Kidney (tissue), 14 donors: Measurements from ENCODE around the gene GDF15. TPM values are rescaled to one million over a fixed set of nuclear protein-coding genes. Genes with fewer than 3 reads are reported as not detected.

ENCODE experiments used
- DNase-seq, 5 donors: peaks; one replicate each; pipeline ENCODE4 v3.0.0-alpha.2; 2013 to 2020
- FAIRE-seq: peaks from 2 replicates; lab custom pipeline; 2012; peaks lifted over from hg19 to GRCh38; lab: Jason Lieb, UNC
- H3K27ac ChIP-seq, 2 donors: one replicate each; pipeline ENCODE4 v1.7.0; 2013; ENCODE audit warnings: low read depth in 2 of 2, low read length in 2 of 2, inconsistent platforms in 1 of 2
- H3K27me3 ChIP-seq: one replicate; pipeline ENCODE4 v1.7.1; 2013; ENCODE audit warnings: low read length, inconsistent platforms; ENCODE audit not compliant: control insufficient read depth, insufficient read depth
- H3K36me3 ChIP-seq, 3 donors: one replicate each; pipeline versions ENCODE4 v1.7.0 to v1.7.1; 2013; ENCODE audit warnings: low read length in 3 of 3, control low read depth in 1 of 3, inconsistent platforms in 1 of 3; ENCODE audit not compliant: insufficient read depth in 3 of 3, control insufficient read depth in 2 of 3
- H3K4me1 ChIP-seq, 3 donors: one replicate each; pipeline versions ENCODE4 v1.7.0 to v1.7.1; 2013; ENCODE audit warnings: low read length in 3 of 3, inconsistent platforms in 1 of 3, low read depth in 1 of 3; ENCODE audit not compliant: control insufficient read depth in 2 of 3, insufficient read depth in 2 of 3
- H3K4me3 ChIP-seq, 3 donors: one replicate each; pipeline versions ENCODE4 v1.7.0 to v1.8.1; 2013; ENCODE audit warnings: low read length in 3 of 3, control low read depth in 1 of 3, inconsistent platforms in 1 of 3
- H3K9ac ChIP-seq, 3 donors: one replicate each; pipeline versions ENCODE4 v1.7.0 to v1.7.1; 2013; ENCODE audit warnings: low read length in 3 of 3, control low read depth in 1 of 3, inconsistent platforms in 1 of 3
- H3K9me3 ChIP-seq, 3 donors: one replicate each; pipeline versions ENCODE4 v1.7.0 to v1.7.1; 2013; ENCODE audit warnings: low read length in 3 of 3, control low read depth in 1 of 3, inconsistent platforms in 1 of 3; ENCODE audit not compliant: control insufficient read depth in 2 of 3, insufficient read depth in 1 of 3
- intact Hi-C: fragments of 100-400 bp; cut with DNase I; formaldehyde crosslinking; loops from one replicate; pipeline ENCODE4 v1.11.1; 2022
- polyA plus RNA-seq: library from polyadenylated mRNA; stranded (reverse); fragments of 350-450 nt; fragmentation: Illumina TruSeq; extraction: RNeasy Lipid Tissue Mini Kit (QIAGEN cat#74804); gene quantifications from one replicate; pipeline ENCODE4 v1.2.3, GENCODE V29; 2014; ENCODE audit warnings: low read depth, low replicate concordance; ENCODE audit not compliant: insufficient read depth
- total RNA-seq: library from RNA; stranded (reverse); fragmentation: NEBNext Ultra II Directional; extraction: Animal tissue kit (Norgen Biotek cat#: 25700); gene quantifications from one replicate; pipeline ENCODE4 v1.2.1, GENCODE V29; 2021
- TF ChIP-seq, protein P1 (sequence below): IDR thresholded peaks from 3 replicates; pipeline ENCODE4 v1.5.1; 2012; ENCODE audit warnings: mild to moderate bottlenecking, moderate library complexity, borderline replicate concordance; ENCODE audit not compliant: insufficient read depth; ENCODE audit errors: extremely low read depth
- donor health status: control.
- donor health status: control.
- donor health status: control.
- donor health status: control.
- donor health status: control.
- donor health status: DM: yes; HTN: yes; CAD: no.
- donor health status: Normal renal cell carcinoma (clear cell type).

Gene GDF15
- total and polyA plus RNA-seq, 2 donors from 2014 or later, result 51.2 to 154 TPM

DNA sequence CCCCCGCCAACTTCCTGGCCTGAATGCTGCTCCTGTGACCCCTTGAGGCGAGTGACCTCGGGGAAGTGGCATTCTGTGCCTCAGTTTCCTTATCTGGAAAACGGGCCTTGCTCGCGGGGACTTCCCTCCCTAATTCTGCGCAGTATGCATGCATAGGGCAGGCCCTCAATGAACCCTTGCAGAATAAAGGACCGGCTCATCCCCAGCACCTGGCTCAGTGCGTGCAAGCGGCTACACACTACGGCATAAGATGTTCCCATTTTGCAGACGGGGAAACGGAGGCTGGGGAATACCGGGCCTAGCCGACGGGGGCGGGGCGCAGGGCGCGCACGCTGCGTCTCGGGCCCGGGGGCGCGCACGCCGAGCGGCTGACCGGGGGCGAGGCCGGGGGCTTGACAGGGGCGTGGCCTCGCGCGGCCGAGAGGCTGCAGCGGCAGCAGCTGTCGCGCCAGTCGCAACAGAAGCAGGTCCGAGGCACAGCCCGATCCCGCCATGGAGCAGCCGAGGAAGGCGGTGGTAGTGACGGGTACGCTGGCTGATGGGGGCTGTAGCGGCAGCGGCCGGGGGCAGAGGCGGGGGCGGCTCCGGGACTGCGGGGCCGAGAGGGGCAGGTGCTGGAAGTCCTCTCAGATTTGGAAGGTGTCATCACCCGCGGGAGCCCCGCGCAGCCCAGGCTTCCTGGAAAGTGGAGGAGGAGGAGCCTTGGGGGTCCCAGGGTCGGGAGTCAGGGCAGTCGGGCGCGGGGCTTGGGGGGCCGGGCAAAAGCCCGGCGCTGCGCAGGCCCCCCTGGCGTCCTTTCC, 45.6 kb upstream of the GDF15 start, which contains the start of gene PGPEP1:
TSS of gene PGPEP1 (plus strand) at position 409 of the 800 bp plus-strand sequence. CDS start at position 493, 84 bp downstream.
- Histone ChIP-seq H3K9ac (peak within 1 kb of the TSS; percentile 19 to 90 (median 73)), H3K36me3 (no peaks in the 10 kb centered on the region), H3K4me3 (peak within 1 kb of the TSS; percentile 65 to 78 (median 66)), H3K4me1 (peaks cover 0 to 18% (median 16%) of the 10 kb centered on the region in 3 donors), H3K27me3 (no peaks in the 10 kb centered on the region), H3K9me3 (no peaks in the 10 kb centered on the region), H3K27ac (peak within 1 kb of the TSS; percentile 92)
- DNase-seq (peak; percentile 68 to 86 (median 81)), FAIRE-seq (no peak)
- TF ChIP-seq, protein P1, sequence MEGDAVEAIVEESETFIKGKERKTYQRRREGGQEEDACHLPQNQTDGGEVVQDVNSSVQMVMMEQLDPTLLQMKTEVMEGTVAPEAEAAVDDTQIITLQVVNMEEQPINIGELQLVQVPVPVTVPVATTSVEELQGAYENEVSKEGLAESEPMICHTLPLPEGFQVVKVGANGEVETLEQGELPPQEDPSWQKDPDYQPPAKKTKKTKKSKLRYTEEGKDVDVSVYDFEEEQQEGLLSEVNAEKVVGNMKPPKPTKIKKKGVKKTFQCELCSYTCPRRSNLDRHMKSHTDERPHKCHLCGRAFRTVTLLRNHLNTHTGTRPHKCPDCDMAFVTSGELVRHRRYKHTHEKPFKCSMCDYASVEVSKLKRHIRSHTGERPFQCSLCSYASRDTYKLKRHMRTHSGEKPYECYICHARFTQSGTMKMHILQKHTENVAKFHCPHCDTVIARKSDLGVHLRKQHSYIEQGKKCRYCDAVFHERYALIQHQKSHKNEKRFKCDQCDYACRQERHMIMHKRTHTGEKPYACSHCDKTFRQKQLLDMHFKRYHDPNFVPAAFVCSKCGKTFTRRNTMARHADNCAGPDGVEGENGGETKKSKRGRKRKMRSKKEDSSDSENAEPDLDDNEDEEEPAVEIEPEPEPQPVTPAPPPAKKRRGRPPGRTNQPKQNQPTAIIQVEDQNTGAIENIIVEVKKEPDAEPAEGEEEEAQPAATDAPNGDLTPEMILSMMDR, result no peak
- intact Hi-C loops, result loop anchor here (10.0 kb wide), 1 partner anchor 64 kb away; no protein-coding TSS in a partner anchor

DNA sequence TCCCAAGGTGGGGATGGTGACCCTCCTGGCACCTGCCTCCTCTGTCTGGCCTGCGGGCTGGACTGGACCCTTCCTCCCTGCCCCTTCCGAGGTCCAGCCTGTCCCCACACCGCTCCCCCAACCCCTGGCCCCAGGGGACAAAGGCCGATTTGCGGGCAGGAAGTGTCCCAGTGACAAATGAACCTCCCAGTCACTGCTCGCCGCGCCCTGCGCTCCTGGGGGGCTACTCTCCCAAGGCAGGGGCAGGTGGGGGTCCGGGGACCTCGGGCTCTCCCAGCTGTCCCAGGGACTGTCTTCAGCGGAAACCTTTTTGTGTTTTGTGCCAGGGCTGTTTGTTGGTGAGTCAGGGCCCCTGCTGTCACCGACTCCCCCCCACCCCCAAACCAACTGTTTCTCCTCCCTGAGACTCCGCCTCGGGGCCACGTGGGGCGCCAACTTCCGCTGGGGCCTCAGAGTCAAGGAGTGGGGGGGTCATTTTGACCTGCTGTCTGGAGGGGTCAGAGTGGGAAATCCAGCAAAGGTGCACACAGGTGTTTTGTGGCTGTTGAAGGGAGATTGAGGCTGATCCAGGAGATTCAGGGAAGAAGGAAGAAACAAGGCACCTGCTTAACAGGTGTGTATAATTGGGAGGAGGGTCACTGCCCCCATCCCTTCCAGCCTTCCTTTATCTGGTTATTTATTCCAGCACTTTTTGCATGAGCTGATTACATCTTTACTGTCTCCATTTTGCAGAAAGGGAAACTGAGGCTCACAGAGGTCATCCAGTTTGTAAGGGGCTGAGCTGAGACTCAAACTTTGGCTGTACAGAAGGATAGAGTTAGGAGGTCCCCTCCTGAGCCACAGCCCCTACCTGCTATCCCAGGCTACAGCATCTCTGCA, 44.7 kb upstream of the GDF15 start:
- Histone ChIP-seq H3K9ac (peak overlapping the region in 2 of 3 donors; percentile 73 to 90), H3K36me3 (peaks cover 0 to 2% (median 0%) of the 10 kb centered on the region in 3 donors), H3K4me3 (peak overlapping the region; percentile 65 to 78 (median 66)), H3K9me3 (no peaks in the 10 kb centered on the region), H3K27ac (peak overlapping the region; percentile 92), H3K4me1 (peaks cover 0 to 18% (median 18%) of the 10 kb centered on the region in 3 donors), H3K27me3 (no peaks in the 10 kb centered on the region)
- DNase-seq, result peak; percentile 31 to 88 (median 64)
- TF ChIP-seq, protein P1, result no peak
- no peak for FAIRE-seq
- intact Hi-C loops, result loop anchor here (10.0 kb wide), 1 partner anchor 64 kb away; no protein-coding TSS in a partner anchor

DNA sequence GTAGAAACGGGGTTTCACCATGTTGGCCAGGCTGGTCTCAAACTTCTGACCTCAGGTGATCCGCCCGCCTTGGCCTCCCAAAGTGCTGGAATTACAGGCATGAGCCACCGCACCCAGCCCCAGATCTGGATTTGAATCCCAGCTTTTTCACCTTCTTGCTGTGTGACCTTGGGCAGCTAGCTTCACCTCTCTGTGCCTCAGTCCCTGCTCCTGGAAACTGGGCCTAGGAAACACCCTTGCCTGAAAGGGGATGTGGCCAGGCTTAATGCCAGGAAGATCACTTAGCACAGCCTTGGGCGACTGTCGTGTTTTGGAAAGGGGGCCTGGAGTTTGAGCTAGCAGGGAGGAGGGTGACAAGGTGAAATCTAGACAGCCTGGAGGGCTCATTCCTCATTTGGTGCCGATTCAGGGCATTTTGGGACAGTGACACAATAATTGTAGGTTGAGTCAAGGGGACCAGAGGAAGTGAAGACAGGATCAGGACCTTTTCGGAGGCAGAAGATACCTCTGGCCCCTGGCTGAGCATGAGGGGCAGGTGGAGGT, 43.8 kb upstream of the GDF15 start:
- DNase-seq (no peak), FAIRE-seq (no peak)
- Histone ChIP-seq H3K36me3 (peaks cover 0 to 3% (median 0%) of the 10 kb centered on the region in 3 donors), H3K27me3 (no peaks in the 10 kb centered on the region), H3K4me1 (peaks cover 0 to 18% (median 18%) of the 10 kb centered on the region in 3 donors), H3K9ac (peak overlapping the region in 1 of 3 donors; percentile 40), H3K9me3 (no peaks in the 10 kb centered on the region), H3K4me3 (peak overlapping the region in 2 of 3 donors; percentile 49 to 78), H3K27ac (peak overlapping the region in 1 of 2 donors; percentile 41)
- TF ChIP-seq, protein P1, result no peak
- intact Hi-C loops, result loop anchor here (10.0 kb wide), 1 partner anchor 63 kb away; no protein-coding TSS in a partner anchor
